NCI-H2196 treated with DMSO at 0.1 percent for 48 hours (cell line): Measurements from ENCODE around the gene RNASEH1.

ENCODE experiments used
- DNase-seq: peaks from one replicate; lab custom pipeline; 2025; ENCODE audit not compliant: unreplicated experiment; lab: John Stamatoyannopoulos, UW

The RNASEH1 gene

GRCh38 chr2:3558205-3559014, at the start of gene RNASEH1:
RNASEH1 (minus strand) TSS chr2:3558333; CDS start chr2:3558260, 73 bp downstream.
- peak; percentile 95 for DNase-seq

- no peak for DNase-seq
These were observed 48.5 kb upstream of the RNASEH1 start for GRCh38 chr2:3606370-3607201.

- no peak for DNase-seq
These were observed 47.9 kb upstream of the RNASEH1 start for GRCh38 chr2:3606028-3606369.

- DNase-seq = peak; percentile 72
These were observed 47.1 kb upstream of the RNASEH1 start for GRCh38 chr2:3604991-3605961.

GRCh38 chr2:3604207-3604877, 46.2 kb upstream of the RNASEH1 start:
- no peak for DNase-seq

- no peak for DNase-seq
These were observed 45.5 kb upstream of the RNASEH1 start for GRCh38 chr2:3603536-3604206.

- DNase-seq = no peak
These were observed 44.6 kb upstream of the RNASEH1 start for GRCh38 chr2:3602553-3603339.

GRCh38 chr2:3601561-3602271, 43.6 kb upstream of the RNASEH1 start:
- no peak for DNase-seq

- DNase-seq = no peak
These were observed 42.2 kb upstream of the RNASEH1 start for GRCh38 chr2:3600256-3600855.

GRCh38 chr2:3598912-3599854, 41.0 kb upstream of the RNASEH1 start:
- DNase-seq = no peak

- DNase-seq = no peak
These were observed 40.2 kb upstream of the RNASEH1 start for GRCh38 chr2:3598197-3598910.

GRCh38 chr2:3597567-3597966, 39.4 kb upstream of the RNASEH1 start:
- DNase-seq = no peak

GRCh38 chr2:3596901-3597417, 38.8 kb upstream of the RNASEH1 start:
- no peak for DNase-seq

- DNase-seq = no peak
These were observed 37.9 kb upstream of the RNASEH1 start for GRCh38 chr2:3595985-3596384.

- DNase-seq = no peak
These were observed 37.3 kb upstream of the RNASEH1 start for GRCh38 chr2:3595404-3595803.
